Mucosa of gallbladder (tissue), 1 donor: ENCODE data around the gene CFAP100. TPM values are rescaled to one million over a fixed set of nuclear protein-coding genes. Genes with fewer than 3 reads are reported as not detected.

Experiments
- DNase-seq: peaks from one replicate; pipeline ENCODE4 v3.0.0-alpha.2; 2020; ENCODE audit warnings: low spot score
- total RNA-seq: library from RNA; stranded (reverse); gene quantifications from one replicate; pipeline ENCODE4 v1.2.1, GENCODE V29; 2021
- donor health status: DM: no; HTN: no; CAD: no.

The CFAP100 gene
- total RNA-seq, 1 donor from 2014 or later, result 0.40 TPM

- peak; percentile 31 for DNase-seq
Measured at GRCh38 chr3:126356373-126357264, 38.1 kb upstream of the CFAP100 start.

- peak; percentile 90 for DNase-seq
Measured at GRCh38 chr3:126357295-126358037, 37.2 kb upstream of the CFAP100 start, which contains the start of gene KLF15. TSS of gene KLF15 (minus strand) at chr3:126357408. CDS start at chr3:126352922, 4,486 bp downstream.

- no peak for DNase-seq
Measured at GRCh38 chr3:126358038-126358815, 36.5 kb upstream of the CFAP100 start.

- no peak for DNase-seq
Measured at GRCh38 chr3:126358816-126359181, 35.9 kb upstream of the CFAP100 start.

GRCh38 chr3:126360046-126360713, 34.5 kb upstream of the CFAP100 start:
- no peak for DNase-seq

GRCh38 chr3:126360714-126361060, 34.0 kb upstream of the CFAP100 start:
- no peak for DNase-seq

GRCh38 chr3:126361211-126361610, 33.5 kb upstream of the CFAP100 start:
- DNase-seq, result no peak

GRCh38 chr3:126364130-126364695, 30.5 kb upstream of the CFAP100 start:
- DNase-seq, result no peak

- DNase-seq, result no peak
Measured at GRCh38 chr3:126364731-126365301, 29.9 kb upstream of the CFAP100 start.

- DNase-seq, result no peak
Measured at GRCh38 chr3:126365351-126366277, 29.1 kb upstream of the CFAP100 start.

- peak; percentile 56 for DNase-seq
Measured at GRCh38 chr3:126367316-126367805, 27.3 kb upstream of the CFAP100 start.

GRCh38 chr3:126369490-126369889, 25.2 kb upstream of the CFAP100 start:
- DNase-seq, result no peak

GRCh38 chr3:126370055-126370454, 24.7 kb upstream of the CFAP100 start:
- DNase-seq, result no peak

GRCh38 chr3:126370606-126371005, 24.1 kb upstream of the CFAP100 start:
- DNase-seq, result no peak

GRCh38 chr3:126371096-126371705, 23.5 kb upstream of the CFAP100 start:
- no peak for DNase-seq

- DNase-seq, result no peak
Measured at GRCh38 chr3:126372413-126373145, 22.1 kb upstream of the CFAP100 start.

- DNase-seq, result no peak
Measured at GRCh38 chr3:126373146-126373613, 21.5 kb upstream of the CFAP100 start.
